ENCODE data around the gene GFER. TPM values are rescaled to one million over a fixed set of nuclear protein-coding genes. Genes with fewer than 3 reads are reported as not detected.

The GFER gene
- polyA plus RNA-seq, 1 of the 3 experiments (the other 2 are of a cell fraction), result 20.4 TPM

DNA sequence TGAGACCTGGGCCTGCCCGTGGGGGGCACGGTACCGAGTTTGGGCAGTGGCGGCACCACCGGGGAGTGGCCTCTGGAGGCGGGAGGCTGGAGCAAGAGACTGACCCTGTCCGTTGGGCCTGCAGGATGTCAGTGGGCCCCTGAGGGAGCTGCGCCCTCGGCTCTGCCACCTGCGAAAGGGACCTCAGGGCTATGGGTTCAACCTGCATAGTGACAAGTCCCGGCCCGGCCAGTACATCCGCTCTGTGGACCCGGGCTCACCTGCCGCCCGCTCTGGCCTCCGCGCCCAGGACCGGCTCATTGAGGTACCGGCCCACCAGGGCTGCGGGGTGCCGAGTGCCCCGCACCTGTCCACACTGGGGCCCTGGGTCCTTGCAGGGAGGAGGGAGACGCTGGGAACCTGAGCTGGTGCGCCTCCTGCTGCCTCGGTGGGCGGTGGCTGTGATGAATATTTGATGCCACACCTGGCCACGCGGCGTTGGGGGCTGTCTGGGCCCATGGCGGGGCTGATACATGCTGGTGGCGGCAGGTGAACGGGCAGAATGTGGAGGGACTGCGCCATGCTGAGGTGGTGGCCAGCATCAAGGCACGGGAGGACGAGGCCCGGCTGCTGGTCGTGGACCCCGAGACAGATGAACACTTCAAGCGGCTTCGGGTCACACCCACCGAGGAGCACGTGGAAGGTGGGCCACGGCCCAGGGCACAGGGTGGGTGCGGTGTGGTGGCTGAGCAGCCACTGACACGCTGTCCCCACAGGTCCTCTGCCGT is 52.4 kb downstream of the GFER start:
- over 99% methylated on average over 14 of the region's 47 CpGs for WGBS (ENCODE audit: low lambda C conversion rate)
- Histone ChIP-seq H3K27me3 (ENCODE audit: insufficient read depth) (no peaks in the 10 kb centered on the region), H3K9me3 (no peaks in the 10 kb centered on the region), H2AFZ (ENCODE audit: low read depth) (no peak overlapping the region), H3K4me1 (ENCODE audit: control insufficient read depth in 1 of 2, insufficient read depth in 2 of 2, low read depth in 1 of 2, low read length in 1 of 2) (peaks cover 33 to 76% of the 10 kb centered on the region in 2 experiments; a peak in 3 of 4 replicates), H3K79me2 (ENCODE audit: insufficient read depth) (peaks cover 20% of the 10 kb centered on the region; the same call in 1 of the 2 replicates), H3K9ac (peak overlapping the region; percentile 61), H3K4me2 (peak overlapping the region; percentile 83), H4K20me1 (ENCODE audit: insufficient read depth) (no peaks in the 10 kb centered on the region), H3K4me3 (ENCODE audit: low read depth in 2 of 2, low read length in 1 of 2) (no peak overlapping the region), H3K9me2 (no peaks in the 10 kb centered on the region), H3K27ac (ENCODE audit: low read depth in 2 of 2, low read length in 1 of 2) (peak overlapping the region; percentile 73 to 78), H3F3A (replicated peaks; ENCODE audit: insufficient read depth) (peaks cover 6% of the 10 kb centered on the region), H3K36me3 (replicated peaks in 1 of 2; ENCODE audit: control insufficient read depth in 1 of 2, insufficient read depth in 2 of 2, low read length in 1 of 2) (peaks cover 0 to 7% of the 10 kb centered on the region in 2 experiments)
- POLR2A ChIA-PET, result no interaction called here
- DNase-seq, result no peak
- CTCF ChIA-PET, result interaction anchor here (1.2 kb wide), 1 partner anchor 11 kb away, joined by 3 read pairs; no protein-coding TSS in a partner anchor
- TF ChIP-seq POLR2AphosphoS5 (IDR thresholded peaks at IDR 0.05; ENCODE audit: low read depth, low read length) (no peak), USF1 (IDR thresholded peaks at IDR 0.05; ENCODE audit: borderline replicate concordance, low read depth) (no peak), FOXM1 (IDR thresholded peaks at IDR 0.05; ENCODE audit: low read depth) (no peak), RFX5 (IDR thresholded peaks at IDR 0.05; ENCODE audit: low read length) (no peak), YY1 (IDR thresholded peaks at IDR 0.05; ENCODE audit: low read depth) (no peak)
- TF ChIP-seq, protein P1, sequence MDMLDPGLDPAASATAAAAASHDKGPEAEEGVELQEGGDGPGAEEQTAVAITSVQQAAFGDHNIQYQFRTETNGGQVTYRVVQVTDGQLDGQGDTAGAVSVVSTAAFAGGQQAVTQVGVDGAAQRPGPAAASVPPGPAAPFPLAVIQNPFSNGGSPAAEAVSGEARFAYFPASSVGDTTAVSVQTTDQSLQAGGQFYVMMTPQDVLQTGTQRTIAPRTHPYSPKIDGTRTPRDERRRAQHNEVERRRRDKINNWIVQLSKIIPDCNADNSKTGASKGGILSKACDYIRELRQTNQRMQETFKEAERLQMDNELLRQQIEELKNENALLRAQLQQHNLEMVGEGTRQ (IDR thresholded peaks at IDR 0.05; ENCODE audit: borderline replicate concordance, low read depth, low read length), result no peak
- TF ChIP-seq, protein P2, sequence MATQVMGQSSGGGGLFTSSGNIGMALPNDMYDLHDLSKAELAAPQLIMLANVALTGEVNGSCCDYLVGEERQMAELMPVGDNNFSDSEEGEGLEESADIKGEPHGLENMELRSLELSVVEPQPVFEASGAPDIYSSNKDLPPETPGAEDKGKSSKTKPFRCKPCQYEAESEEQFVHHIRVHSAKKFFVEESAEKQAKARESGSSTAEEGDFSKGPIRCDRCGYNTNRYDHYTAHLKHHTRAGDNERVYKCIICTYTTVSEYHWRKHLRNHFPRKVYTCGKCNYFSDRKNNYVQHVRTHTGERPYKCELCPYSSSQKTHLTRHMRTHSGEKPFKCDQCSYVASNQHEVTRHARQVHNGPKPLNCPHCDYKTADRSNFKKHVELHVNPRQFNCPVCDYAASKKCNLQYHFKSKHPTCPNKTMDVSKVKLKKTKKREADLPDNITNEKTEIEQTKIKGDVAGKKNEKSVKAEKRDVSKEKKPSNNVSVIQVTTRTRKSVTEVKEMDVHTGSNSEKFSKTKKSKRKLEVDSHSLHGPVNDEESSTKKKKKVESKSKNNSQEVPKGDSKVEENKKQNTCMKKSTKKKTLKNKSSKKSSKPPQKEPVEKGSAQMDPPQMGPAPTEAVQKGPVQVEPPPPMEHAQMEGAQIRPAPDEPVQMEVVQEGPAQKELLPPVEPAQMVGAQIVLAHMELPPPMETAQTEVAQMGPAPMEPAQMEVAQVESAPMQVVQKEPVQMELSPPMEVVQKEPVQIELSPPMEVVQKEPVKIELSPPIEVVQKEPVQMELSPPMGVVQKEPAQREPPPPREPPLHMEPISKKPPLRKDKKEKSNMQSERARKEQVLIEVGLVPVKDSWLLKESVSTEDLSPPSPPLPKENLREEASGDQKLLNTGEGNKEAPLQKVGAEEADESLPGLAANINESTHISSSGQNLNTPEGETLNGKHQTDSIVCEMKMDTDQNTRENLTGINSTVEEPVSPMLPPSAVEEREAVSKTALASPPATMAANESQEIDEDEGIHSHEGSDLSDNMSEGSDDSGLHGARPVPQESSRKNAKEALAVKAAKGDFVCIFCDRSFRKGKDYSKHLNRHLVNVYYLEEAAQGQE (IDR thresholded peaks at IDR 0.05; ENCODE audit: low read depth, low read length), result no peak

GRCh38 chr16:2037115-2037514 is 53.1 kb downstream of the GFER start:
- no peaks in the 10 kb centered on the region for H3K9me3 ChIP-seq
- CTCF ChIA-PET, result interaction anchor here (0.7 to 2.0 kb wide), 3 partner anchors 10 to 103 kb away, joined by 3 to 6 read pairs (median 5); no protein-coding TSS in a partner anchor
- no peak for DNase-seq
- WGBS (ENCODE audit: low lambda C conversion rate), result 100% methylated on average over 2 of the region's 15 CpGs
- peaks cover 20% of the 10 kb centered on the region; the same call in 1 of the 2 replicates for H3K79me2 ChIP-seq (ENCODE audit: insufficient read depth)
- no peak overlapping the region for H2AFZ ChIP-seq (ENCODE audit: low read depth)
- H3K9ac ChIP-seq, result no peak overlapping the region
- no peak overlapping the region for H3K4me3 ChIP-seq (ENCODE audit: low read depth in 2 of 2, low read length in 1 of 2)
- H3K27ac ChIP-seq (ENCODE audit: low read depth in 2 of 2, low read length in 1 of 2), result peak overlapping the region in 1 of 2 experiments; percentile 36; a peak in 1 of 4 replicates
- peaks cover 33 to 81% of the 10 kb centered on the region in 2 experiments; a peak in 3 of 4 replicates for H3K4me1 ChIP-seq (ENCODE audit: control insufficient read depth in 1 of 2, insufficient read depth in 2 of 2, low read depth in 1 of 2, low read length in 1 of 2)
- no peak overlapping the region for H3K4me2 ChIP-seq
- no peaks in the 10 kb centered on the region for H4K20me1 ChIP-seq (ENCODE audit: insufficient read depth)
- peaks cover 6% of the 10 kb centered on the region for H3F3A ChIP-seq (replicated peaks; ENCODE audit: insufficient read depth)
- POLR2A ChIA-PET, result no interaction called here
- no peaks in the 10 kb centered on the region for H3K9me2 ChIP-seq
- peaks cover 0 to 8% of the 10 kb centered on the region in 2 experiments for H3K36me3 ChIP-seq (replicated peaks in 1 of 2; ENCODE audit: control insufficient read depth in 1 of 2, insufficient read depth in 2 of 2, low read length in 1 of 2)
- no peaks in the 10 kb centered on the region for H3K27me3 ChIP-seq (ENCODE audit: insufficient read depth)
- no peak for TF ChIP-seq TAF1 (IDR thresholded peaks at IDR 0.05; ENCODE audit: borderline replicate concordance, low read depth, low read length)
- TF ChIP-seq TEAD4 (IDR thresholded peaks at IDR 0.05; ENCODE audit: borderline replicate concordance, insufficient read depth), result no peak
- TF ChIP-seq, protein P3, sequence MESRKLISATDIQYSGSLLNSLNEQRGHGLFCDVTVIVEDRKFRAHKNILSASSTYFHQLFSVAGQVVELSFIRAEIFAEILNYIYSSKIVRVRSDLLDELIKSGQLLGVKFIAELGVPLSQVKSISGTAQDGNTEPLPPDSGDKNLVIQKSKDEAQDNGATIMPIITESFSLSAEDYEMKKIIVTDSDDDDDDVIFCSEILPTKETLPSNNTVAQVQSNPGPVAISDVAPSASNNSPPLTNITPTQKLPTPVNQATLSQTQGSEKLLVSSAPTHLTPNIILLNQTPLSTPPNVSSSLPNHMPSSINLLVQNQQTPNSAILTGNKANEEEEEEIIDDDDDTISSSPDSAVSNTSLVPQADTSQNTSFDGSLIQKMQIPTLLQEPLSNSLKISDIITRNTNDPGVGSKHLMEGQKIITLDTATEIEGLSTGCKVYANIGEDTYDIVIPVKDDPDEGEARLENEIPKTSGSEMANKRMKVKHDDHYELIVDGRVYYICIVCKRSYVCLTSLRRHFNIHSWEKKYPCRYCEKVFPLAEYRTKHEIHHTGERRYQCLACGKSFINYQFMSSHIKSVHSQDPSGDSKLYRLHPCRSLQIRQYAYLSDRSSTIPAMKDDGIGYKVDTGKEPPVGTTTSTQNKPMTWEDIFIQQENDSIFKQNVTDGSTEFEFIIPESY (IDR thresholded peaks at IDR 0.05; ENCODE audit: borderline replicate concordance, low read depth), result no peak
- TF ChIP-seq, protein P4, sequence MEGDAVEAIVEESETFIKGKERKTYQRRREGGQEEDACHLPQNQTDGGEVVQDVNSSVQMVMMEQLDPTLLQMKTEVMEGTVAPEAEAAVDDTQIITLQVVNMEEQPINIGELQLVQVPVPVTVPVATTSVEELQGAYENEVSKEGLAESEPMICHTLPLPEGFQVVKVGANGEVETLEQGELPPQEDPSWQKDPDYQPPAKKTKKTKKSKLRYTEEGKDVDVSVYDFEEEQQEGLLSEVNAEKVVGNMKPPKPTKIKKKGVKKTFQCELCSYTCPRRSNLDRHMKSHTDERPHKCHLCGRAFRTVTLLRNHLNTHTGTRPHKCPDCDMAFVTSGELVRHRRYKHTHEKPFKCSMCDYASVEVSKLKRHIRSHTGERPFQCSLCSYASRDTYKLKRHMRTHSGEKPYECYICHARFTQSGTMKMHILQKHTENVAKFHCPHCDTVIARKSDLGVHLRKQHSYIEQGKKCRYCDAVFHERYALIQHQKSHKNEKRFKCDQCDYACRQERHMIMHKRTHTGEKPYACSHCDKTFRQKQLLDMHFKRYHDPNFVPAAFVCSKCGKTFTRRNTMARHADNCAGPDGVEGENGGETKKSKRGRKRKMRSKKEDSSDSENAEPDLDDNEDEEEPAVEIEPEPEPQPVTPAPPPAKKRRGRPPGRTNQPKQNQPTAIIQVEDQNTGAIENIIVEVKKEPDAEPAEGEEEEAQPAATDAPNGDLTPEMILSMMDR (IDR thresholded peaks at IDR 0.05), result no peak
